Activated CD8-positive, alpha-beta T cell treated with anti-CD3 and anti-CD28 coated beads for 36 hours (primary cell): Measurements from ENCODE around the gene BMS1. TPM values are rescaled to one million over a fixed set of nuclear protein-coding genes. Genes with fewer than 3 reads are reported as not detected.

Experiments
- ATAC-seq: fragments of 200-7000 bp; cut with Tn5 transposase; one replicate; pipeline ENCODE4 v1.10.0; 2021; ENCODE audit warnings: mild to moderate bottlenecking, moderate library complexity
- CTCF ChIA-PET: fragments of 350-600 bp; sonication (Branson Sonifier 250); formaldehyde crosslinking; loops from one replicate; lab custom pipeline; 2021; ENCODE audit warnings: antibody characterized with exemption; lab: Charles Lee
- POLR2A ChIA-PET: fragments of 350-600 bp; sonication (Branson Sonifier 250); formaldehyde crosslinking; loops from one replicate; lab custom pipeline; 2021; ENCODE audit warnings: antibody characterized with exemption; lab: Charles Lee
- DNase-seq: peaks from one replicate; pipeline ENCODE4 v3.0.0-alpha.2; 2020
- H3K27ac Mint-ChIP-seq: one replicate; pipeline ENCODE4 v1.8.0; 2021; ENCODE audit warnings: mild to moderate bottlenecking, mixed read lengths
- H3K27me3 Mint-ChIP-seq: one replicate; pipeline ENCODE4 v1.8.0; 2021; ENCODE audit warnings: mixed read lengths
- H3K36me3 Mint-ChIP-seq: one replicate; pipeline ENCODE4 v1.8.0; 2021; ENCODE audit warnings: low read depth, mixed read lengths
- H3K4me1 Mint-ChIP-seq: one replicate; pipeline ENCODE4 v1.8.0; 2021; ENCODE audit warnings: low read depth, mixed read lengths
- H3K4me3 Mint-ChIP-seq: one replicate; pipeline ENCODE4 v1.8.0; 2021; ENCODE audit warnings: mild to moderate bottlenecking, moderate library complexity, mixed read lengths
- H3K9me3 Mint-ChIP-seq: one replicate; pipeline ENCODE4 v1.8.0; 2021; ENCODE audit warnings: mixed read lengths
- intact Hi-C: fragments of 100-400 bp; cut with micrococcal nuclease; formaldehyde crosslinking; loops from one replicate; pipeline ENCODE4 v1.10.0; 2022
- total RNA-seq, 2 experiments: library from RNA; stranded (reverse); gene quantifications; one replicate each; pipeline ENCODE4 v1.2.3, GENCODE V29; 2021
- TF ChIP-seq, protein P1 (sequence below): fragments of 200-600 bp; IDR thresholded peaks from one replicate; pipeline ENCODE4 v1.8.0; 2022; ENCODE audit warnings: antibody characterized with exemption, mild to moderate bottlenecking

The BMS1 gene
- total RNA-seq, 2 experiments from 2014 or later = 27.6 to 28.1 TPM

DNA sequence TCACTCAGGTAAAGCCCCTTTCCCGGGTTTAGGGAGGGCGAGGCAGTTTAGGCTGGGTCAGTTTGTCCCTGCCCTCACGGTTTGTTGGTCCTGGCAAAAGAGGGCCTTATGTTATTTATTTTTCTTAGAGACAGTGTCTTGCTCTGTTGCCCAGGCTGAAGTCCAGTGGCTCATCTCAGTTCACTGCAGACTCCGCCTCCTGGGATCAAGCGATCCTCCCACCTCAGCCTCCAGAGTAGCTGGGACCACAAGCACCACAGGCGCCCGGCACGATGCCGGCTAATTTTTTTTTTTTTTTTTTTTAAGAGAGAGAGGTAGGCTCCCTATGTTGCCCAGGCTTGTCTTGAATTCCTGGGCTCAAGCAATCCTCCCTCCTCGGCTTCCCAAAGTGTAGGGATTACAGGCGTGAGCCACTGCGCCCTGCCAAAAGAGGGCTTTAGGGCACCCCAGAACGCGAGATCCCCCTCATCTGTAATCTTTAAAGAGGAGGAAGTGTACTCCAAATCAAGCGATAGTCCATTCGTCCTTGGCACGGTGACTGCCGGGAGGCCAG lies 626 bp upstream of the BMS1 start:
- H3K4me1 Mint-ChIP-seq = peaks cover 28% of the 10 kb centered on the region
- TF ChIP-seq, protein P1, sequence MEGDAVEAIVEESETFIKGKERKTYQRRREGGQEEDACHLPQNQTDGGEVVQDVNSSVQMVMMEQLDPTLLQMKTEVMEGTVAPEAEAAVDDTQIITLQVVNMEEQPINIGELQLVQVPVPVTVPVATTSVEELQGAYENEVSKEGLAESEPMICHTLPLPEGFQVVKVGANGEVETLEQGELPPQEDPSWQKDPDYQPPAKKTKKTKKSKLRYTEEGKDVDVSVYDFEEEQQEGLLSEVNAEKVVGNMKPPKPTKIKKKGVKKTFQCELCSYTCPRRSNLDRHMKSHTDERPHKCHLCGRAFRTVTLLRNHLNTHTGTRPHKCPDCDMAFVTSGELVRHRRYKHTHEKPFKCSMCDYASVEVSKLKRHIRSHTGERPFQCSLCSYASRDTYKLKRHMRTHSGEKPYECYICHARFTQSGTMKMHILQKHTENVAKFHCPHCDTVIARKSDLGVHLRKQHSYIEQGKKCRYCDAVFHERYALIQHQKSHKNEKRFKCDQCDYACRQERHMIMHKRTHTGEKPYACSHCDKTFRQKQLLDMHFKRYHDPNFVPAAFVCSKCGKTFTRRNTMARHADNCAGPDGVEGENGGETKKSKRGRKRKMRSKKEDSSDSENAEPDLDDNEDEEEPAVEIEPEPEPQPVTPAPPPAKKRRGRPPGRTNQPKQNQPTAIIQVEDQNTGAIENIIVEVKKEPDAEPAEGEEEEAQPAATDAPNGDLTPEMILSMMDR = no peak
- H3K4me3 Mint-ChIP-seq = peak overlapping the region; percentile 92
- CTCF ChIA-PET = no interaction called here
- DNase-seq = peak; percentile 32
- ATAC-seq = no peak
- H3K27me3 Mint-ChIP-seq = peaks cover 1% of the 10 kb centered on the region
- POLR2A ChIA-PET = interaction anchor here (0.8 to 1.8 kb wide), 2 partner anchors 8 to 11 kb away, joined by 3 to 7 read pairs; no protein-coding TSS in a partner anchor
- peaks cover 13% of the 10 kb centered on the region for H3K36me3 Mint-ChIP-seq
- H3K27ac Mint-ChIP-seq = peak overlapping the region; percentile 93
- no peaks in the 10 kb centered on the region for H3K9me3 Mint-ChIP-seq
- intact Hi-C loops = no loop called here

DNA sequence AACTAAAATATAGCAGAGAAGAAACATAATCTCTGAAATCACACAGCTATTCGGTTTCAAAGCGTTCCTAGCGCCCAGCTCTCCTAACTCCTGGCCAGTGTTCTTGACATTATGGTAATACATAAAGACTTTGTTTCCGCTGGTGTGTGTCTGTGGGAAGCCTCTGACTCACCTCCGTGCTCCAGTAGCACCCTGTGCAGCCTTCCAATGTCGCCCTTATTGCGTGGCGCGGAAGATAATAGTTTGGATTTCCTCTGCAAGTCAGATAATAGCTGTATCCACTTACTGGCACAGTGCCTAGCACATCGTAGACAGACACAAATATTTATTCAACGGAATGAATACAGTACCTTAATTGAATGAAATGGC lies 570 bp downstream of the BMS1 start:
- Mint-ChIP-seq H3K36me3 (peaks cover 16% of the 10 kb centered on the region), H3K4me3 (peak overlapping the region; percentile 92), H3K27me3 (no peaks in the 10 kb centered on the region), H3K9me3 (no peaks in the 10 kb centered on the region), H3K27ac (peak overlapping the region; percentile 93), H3K4me1 (peaks cover 28% of the 10 kb centered on the region)
- ChIA-PET CTCF (interaction anchor here (1.1 to 1.3 kb wide), 2 partner anchors 17 to 322 kb away, joined by 3 to 4 read pairs; no protein-coding TSS in a partner anchor), POLR2A (interaction anchor here (1.0 to 1.8 kb wide), 3 partner anchors 8 to 13 kb away, joined by 5 to 9 read pairs (median 7); no protein-coding TSS in a partner anchor)
- no peak for ATAC-seq
- intact Hi-C loops = no loop called here
- DNase-seq = peak; percentile 50
- TF ChIP-seq, protein P1 = no peak

DNA sequence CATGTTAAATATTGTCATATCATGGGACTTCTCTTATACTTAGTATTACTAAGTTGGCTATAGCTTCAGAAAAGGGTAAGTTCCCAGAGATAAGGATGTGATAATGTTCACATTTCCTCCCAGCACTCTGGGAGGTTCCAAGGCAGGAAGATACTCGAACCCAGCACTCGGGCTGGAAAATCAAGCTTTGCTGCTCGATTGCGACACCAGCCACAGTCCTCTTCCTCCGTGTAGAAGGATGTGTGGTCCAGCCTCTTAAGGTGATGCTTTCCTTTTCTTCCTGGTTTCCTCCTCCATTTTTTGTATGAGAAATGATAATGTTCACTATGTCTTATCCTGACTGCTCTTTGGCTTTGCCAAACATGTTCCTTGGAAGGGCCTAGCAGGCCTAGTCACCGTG lies 3.2 kb downstream of the BMS1 start:
- H3K4me3 Mint-ChIP-seq = no peak overlapping the region
- H3K4me1 Mint-ChIP-seq = peaks cover 25% of the 10 kb centered on the region
- no peaks in the 10 kb centered on the region for H3K27me3 Mint-ChIP-seq
- CTCF ChIA-PET = interaction anchor here (1.0 kb wide), 1 partner anchor 15 kb away, joined by 3 read pairs; no protein-coding TSS in a partner anchor
- H3K27ac Mint-ChIP-seq = no peak overlapping the region
- ATAC-seq (no peak), DNase-seq (no peak)
- H3K9me3 Mint-ChIP-seq = no peaks in the 10 kb centered on the region
- intact Hi-C loops = no loop called here
- POLR2A ChIA-PET = no interaction called here
- H3K36me3 Mint-ChIP-seq = peaks cover 24% of the 10 kb centered on the region
- TF ChIP-seq, protein P1 = no peak

DNA sequence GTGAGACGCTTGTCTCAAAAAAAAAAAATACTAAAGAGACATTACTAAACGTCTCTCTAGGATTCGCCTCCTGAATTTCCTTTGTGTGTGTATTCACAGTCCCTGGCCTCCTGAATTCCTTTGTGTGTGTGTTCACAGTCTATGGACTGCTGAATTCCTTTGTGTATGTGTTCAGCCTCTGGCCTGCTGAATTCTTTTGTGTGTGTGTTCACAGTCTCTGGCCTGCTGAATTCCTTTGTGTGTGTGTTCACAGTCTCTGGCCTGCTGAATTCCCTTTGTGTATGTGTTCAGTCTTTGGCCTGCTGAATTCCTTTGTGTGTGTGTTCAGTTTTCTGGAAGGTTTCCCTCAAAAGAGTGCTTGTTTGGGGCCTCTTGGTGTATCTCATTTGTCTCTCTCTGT lies 8.2 kb downstream of the BMS1 start:
- peaks cover 61% of the 10 kb centered on the region for H3K36me3 Mint-ChIP-seq
- CTCF ChIA-PET = no interaction called here

DNA sequence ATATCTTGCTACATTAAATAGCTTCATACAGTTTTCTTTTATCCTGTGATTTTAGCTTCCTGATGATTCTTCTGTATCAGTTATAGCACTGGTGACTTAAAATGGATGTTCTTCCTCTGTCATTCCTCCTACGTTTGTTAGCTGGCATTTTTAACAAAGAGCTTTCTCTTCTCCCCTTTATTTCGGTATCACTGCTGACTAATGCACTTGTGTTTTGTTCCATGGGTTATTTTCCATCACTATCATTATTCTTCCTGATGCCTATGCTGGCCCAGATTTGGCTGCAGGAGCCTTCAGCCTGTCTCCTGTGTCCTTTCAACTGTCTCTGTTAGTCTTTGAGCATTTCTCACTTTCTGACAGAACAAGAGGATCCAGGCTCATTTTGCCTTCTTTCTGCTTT lies 13.1 kb downstream of the BMS1 start:
- ChIA-PET CTCF (interaction anchor here (0.9 kb wide), 1 partner anchor 43 kb away, joined by 3 read pairs; no protein-coding TSS in a partner anchor), POLR2A (interaction anchor here (2.9 kb wide), 1 partner anchor 12 kb away, joined by 9 read pairs; no protein-coding TSS in a partner anchor)
- Mint-ChIP-seq H3K36me3 (peaks cover 86% of the 10 kb centered on the region), H3K27me3 (no peaks in the 10 kb centered on the region), H3K4me1 (peaks cover 7% of the 10 kb centered on the region), H3K4me3 (no peak overlapping the region), H3K9me3 (no peaks in the 10 kb centered on the region), H3K27ac (no peak overlapping the region)
- ATAC-seq (no peak), DNase-seq (no peak)
- TF ChIP-seq, protein P1 = no peak
- intact Hi-C loops = no loop called here

More for the DNA sequence above, 8.2 kb downstream of the BMS1 start:
- TF ChIP-seq, protein P1 = no peak
- no peak for ATAC-seq
- no peak overlapping the region for H3K4me3 Mint-ChIP-seq
- POLR2A ChIA-PET = no interaction called here
- H3K27me3 Mint-ChIP-seq = no peaks in the 10 kb centered on the region
- H3K9me3 Mint-ChIP-seq = no peaks in the 10 kb centered on the region
- intact Hi-C loops = no loop called here
- H3K4me1 Mint-ChIP-seq = peaks cover 7% of the 10 kb centered on the region
- no peak for DNase-seq
- H3K27ac Mint-ChIP-seq = no peak overlapping the region
